RWPE2 (cell line): ENCODE measurements around the gene RNF34.
"Not testable (repeated sequence)": the region's sequence is repeated elsewhere in the genome, so short reads cannot be mapped to it uniquely, and the experiment has no call there.

Source experiments
- ATAC-seq: fragments of 200-7000 bp; cut with Tn5 transposase; 3 replicates; pipeline ENCODE4 v1.9.1; 2021; ENCODE audit warnings: low read depth
- DNase-seq: peaks from one replicate; pipeline ENCODE4 v3.0.0-alpha.2; 2020; ENCODE audit warnings: low spot score
- H3K27ac ChIP-seq: fragments of 450-650 bp; 2 replicates; pipeline ENCODE4 v1.5.1; 2017; ENCODE audit warnings: mild to moderate bottlenecking; ENCODE audit not compliant: poor library complexity, severe bottlenecking
- H3K27me3 ChIP-seq: fragments of 250-450 bp; sonication (Bioruptor Pico); 2 replicates; pipeline ENCODE4 v1.5.1; 2021; ENCODE audit warnings: mild to moderate bottlenecking, moderate library complexity; ENCODE audit not compliant: insufficient read depth, poor library complexity, severe bottlenecking
- H3K36me3 ChIP-seq: fragments of 250-450 bp; sonication (Bioruptor Pico); 2 replicates; pipeline ENCODE4 v1.5.1; 2020; ENCODE audit warnings: low read depth, mild to moderate bottlenecking, moderate library complexity
- H3K4me1 ChIP-seq: fragments of 250-450 bp; sonication (Bioruptor Pico); 2 replicates; pipeline ENCODE4 v1.5.1; 2021; ENCODE audit warnings: mild to moderate bottlenecking, moderate library complexity; ENCODE audit not compliant: insufficient read depth, poor library complexity, severe bottlenecking
- H3K4me3 ChIP-seq: fragments of 250-450 bp; sonication (Bioruptor Pico); 2 replicates; pipeline ENCODE4 v1.5.1; 2021; ENCODE audit warnings: mild to moderate bottlenecking, moderate library complexity; ENCODE audit not compliant: severe bottlenecking
- H3K9me3 ChIP-seq: fragments of 250-450 bp; sonication (Bioruptor Pico); 2 replicates; pipeline ENCODE4 v1.5.1; 2021; ENCODE audit warnings: mild to moderate bottlenecking, moderate library complexity; ENCODE audit not compliant: severe bottlenecking
- CTCF ChIP-seq: fragments of 450-650 bp; IDR thresholded peaks from one replicate; pipeline ENCODE4 v1.5.1; 2017; ENCODE audit warnings: mild to moderate bottlenecking, moderate library complexity; ENCODE audit not compliant: poor library complexity, severe bottlenecking

The RNF34 gene

DNA sequence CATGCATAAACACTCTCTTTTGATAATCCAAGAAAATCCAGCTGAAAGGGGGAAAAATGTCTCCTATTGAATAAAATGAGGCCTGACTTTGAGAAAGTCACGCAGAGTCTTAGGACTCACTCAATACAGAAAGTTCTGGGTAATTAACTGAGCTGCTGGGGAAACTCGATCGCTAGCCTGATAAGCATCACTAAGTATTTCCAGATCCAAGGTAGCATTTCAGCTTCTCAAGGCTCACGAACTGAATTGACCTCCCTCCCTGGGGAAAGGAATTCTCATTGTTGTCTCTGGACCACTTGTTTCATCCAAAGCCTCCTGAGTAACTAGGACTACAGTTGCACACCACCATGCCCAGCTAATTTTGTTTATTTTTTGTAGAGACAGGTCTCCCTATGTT, 33.9 kb upstream of the RNF34 start:
- no peak for ATAC-seq

DNA sequence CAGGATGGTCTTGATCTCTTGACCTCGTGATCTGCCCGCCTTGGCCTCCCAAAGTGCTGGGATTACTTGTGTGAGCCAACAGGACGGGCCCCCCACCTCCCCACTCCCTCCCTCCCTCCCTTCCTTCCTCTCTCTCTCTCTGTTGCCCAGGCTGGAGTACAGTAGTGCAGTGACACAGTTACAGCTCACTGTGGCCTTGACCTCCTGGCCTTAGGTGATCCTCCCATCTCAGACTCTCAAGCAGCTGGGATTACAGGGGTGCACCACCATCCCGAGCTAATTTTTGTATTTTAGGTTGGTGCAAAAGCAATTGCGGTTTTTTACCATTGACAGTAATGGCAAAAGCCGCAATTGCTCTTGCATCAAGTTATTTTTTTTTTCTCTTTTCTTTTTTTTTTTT, 28.5 kb upstream of the RNF34 start:
- no peak for TF ChIP-seq CTCF
- Histone ChIP-seq H3K27ac (no peak overlapping the region), H3K9me3 (no peaks in the 10 kb centered on the region), H3K4me1 (no peaks in the 10 kb centered on the region), H3K4me3 (no peak overlapping the region), H3K36me3 (no peaks in the 10 kb centered on the region), H3K27me3 (no peaks in the 10 kb centered on the region)
- DNase-seq, result no peak
- no peak for ATAC-seq

More for the DNA sequence above, 33.9 kb upstream of the RNF34 start:
- no peak for TF ChIP-seq CTCF
- no peak overlapping the region for H3K27ac ChIP-seq
- no peaks in the 10 kb centered on the region for H3K4me1 ChIP-seq
- H3K4me3 ChIP-seq, result no peak overlapping the region
- H3K9me3 ChIP-seq, result no peaks in the 10 kb centered on the region
- no peaks in the 10 kb centered on the region for H3K36me3 ChIP-seq
- no peaks in the 10 kb centered on the region for H3K27me3 ChIP-seq
- no peak for DNase-seq

GRCh38 chr12:121373755-121374154, 26.2 kb upstream of the RNF34 start:
- DNase-seq, result no peak

DNA sequence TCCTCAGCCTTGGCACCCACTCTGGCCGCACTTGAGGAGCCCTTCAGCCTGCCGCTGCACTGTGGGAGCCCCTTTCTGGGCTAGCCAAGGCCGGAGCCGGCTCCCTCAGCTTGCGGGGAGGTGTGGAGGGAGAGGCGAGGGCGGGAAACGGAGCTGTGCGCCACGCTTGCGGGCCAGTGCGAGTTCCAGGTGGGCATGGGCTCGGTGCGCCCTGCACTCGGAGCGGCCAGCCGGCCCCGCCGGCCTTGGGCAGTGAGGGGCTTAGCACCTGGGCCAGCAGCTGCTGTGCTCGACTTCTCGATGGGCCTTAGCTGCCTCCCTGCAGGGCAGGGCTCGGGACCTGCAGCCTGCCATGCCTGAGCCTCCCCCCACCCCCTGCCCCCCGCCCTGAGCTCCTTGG, 25.6 kb upstream of the RNF34 start:
- not testable (repeated sequence) for H3K36me3 ChIP-seq, H3K27me3 ChIP-seq, H3K9me3 ChIP-seq, H3K27ac ChIP-seq, DNase-seq, H3K4me1 ChIP-seq, H3K4me3 ChIP-seq, ATAC-seq

More at GRCh38 chr12:121373755-121374154, 26.2 kb upstream of the RNF34 start:
- Histone ChIP-seq H3K27ac (no peak overlapping the region), H3K9me3 (no peaks in the 10 kb centered on the region), H3K36me3 (no peaks in the 10 kb centered on the region), H3K4me3 (no peak overlapping the region), H3K4me1 (no peaks in the 10 kb centered on the region), H3K27me3 (no peaks in the 10 kb centered on the region)
- ATAC-seq, result no peak
- TF ChIP-seq CTCF, result no peak

DNA sequence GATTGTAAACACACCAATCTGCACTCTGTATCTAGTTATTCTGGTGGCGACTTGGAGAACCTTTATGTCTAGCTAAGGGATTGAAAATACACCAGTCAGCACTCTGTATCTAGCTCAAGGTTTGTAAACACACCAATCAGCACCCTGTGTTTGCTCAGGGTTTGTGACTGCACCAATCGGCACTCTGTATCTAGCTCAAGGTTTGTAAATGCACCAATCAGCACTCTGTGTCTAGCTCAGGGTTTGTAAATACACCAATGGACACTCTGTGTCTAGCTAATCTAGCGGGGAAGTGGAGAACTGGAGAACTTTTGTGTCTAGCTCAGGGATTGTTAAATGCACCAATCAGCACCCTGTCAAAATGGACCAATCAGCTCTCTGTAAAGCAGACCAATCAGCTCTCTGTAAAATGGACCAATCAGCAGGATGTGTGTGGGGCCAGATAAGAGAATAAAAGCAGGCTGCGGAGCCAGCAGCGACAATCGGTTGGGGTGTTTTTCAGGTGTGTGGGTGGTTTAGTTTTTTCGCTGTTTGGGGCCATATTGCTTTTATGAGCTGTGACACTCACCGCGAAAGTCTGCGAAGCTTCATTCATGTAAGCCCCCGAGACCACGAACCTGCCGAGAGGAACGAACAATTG, 24.9 kb upstream of the RNF34 start:
- not testable (repeated sequence) for H3K9me3 ChIP-seq, H3K27me3 ChIP-seq, H3K4me3 ChIP-seq, H3K36me3 ChIP-seq, ATAC-seq, H3K4me1 ChIP-seq, DNase-seq, H3K27ac ChIP-seq
